GM21737 (cell line): ENCODE measurements around the gene TXNL4B.

Source experiments
- ATAC-seq: cut with Tn5 transposase; IDR thresholded peaks from one replicate; pipeline ENCODE4 v1.9.1; 2021; ENCODE audit warnings: mild to moderate bottlenecking, moderate library complexity; ENCODE audit not compliant: unreplicated experiment

The TXNL4B gene

DNA sequence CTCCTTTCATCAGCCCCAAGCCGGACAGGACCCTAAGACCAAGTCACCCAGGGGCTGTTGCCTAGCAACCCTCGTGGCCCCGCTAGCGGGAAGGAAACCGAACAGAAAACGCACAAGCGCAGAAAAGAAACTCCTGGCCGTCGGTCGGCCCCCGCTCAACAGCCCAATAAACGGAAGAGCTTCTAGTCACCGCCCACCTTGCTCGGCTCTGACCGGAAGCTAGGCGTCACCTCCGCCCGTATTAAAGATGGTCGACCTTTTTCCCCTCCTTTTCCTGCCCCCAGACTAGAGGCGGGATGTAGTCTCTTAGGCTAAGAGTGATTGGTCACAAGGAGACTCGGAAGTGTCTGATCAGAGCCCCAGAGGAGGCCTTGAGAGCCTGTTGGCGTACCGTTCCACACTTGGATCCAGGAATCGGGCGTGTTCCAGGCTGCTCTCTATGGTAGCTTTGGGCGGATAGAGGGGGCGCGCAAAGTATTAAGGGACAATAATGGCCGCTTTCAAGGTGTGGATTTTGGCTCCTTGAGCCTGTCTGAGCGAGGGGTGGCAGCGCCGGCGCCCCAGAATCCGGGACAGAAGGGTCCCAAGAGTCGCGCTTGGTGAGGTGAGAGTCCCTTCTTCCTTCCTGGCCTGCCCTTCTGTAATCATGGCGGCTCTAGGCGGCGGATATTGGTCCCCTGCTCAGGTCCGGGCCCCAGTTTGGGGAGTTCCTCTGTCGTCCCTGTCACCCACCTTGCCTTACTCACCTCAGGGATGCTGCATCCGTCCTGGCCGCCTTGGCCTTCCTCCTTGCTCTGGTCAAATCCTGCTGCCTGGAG is at the start of gene TXNL4B, which contains the start of gene DHX38:
Gene TXNL4B, minus strand, starts transcription at position 173 of the 818 bp plus-strand sequence. CDS start 2,871 bp downstream, outside the sequence.
Gene DHX38, plus strand, starts transcription at position 400 of the 818 bp plus-strand sequence. CDS start 2,311 bp downstream, outside the sequence.
- ATAC-seq, result peak; percentile 97

DNA sequence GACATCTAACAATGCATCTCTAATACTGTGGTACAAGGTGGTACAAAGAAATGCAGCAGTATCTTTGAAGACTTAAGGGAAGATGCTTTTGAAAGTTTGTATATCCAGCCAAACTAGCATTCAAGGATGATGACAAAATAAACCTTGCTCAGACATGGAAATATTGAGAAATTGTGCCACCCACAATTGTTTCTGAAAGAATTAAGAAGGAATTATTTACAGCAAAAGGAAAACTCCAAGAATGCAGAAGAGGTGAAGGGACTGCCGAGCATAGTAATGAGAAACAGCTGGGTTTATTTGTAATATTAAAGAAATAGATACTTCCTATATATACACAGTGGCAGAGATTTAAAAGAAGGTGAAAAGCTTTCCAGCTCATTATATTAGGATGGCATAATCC is 49.1 kb upstream of the TXNL4B start:
- no peak for ATAC-seq

DNA sequence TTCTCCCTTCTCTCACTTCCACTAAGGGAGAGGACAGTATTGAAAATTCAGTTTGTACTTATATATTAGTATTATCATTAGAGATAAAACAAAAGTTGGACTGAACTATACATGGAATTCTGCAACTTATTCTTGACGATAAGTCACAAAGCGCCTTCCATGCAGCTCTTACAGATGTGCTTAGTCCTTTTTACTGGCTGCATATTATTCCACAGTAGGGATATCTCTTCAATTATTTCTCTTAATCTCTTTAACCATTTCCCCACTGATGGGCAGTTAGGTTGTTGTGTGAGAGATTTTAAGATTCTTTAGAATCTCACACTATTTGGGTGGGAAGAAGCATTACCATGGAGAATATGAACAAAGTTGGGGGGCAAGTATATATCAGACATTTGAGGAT is 46.5 kb upstream of the TXNL4B start:
- no peak for ATAC-seq

DNA sequence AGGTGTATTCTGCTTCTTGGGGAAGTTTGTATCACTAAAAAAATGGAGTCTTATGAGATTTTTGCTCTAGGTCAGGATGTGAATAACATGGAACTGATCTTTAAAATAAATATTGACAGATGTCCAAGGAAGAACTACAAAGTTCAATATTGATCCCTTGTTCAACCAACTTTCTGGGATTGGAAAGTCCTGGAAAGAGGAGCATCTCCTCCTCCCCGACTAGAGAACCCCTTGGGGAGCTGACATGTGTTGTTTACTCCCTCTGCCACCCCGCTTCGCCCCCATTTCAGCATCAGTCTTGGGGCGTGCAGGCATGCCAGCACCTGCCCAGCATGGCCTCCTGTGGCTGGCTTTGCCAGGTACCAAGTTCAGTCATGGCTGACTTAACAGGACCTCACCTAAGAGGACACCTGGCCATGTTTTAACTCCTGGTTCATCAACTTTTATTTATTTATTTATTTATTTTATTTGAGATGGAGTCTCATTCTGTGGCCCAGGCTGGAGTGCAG is 44.7 kb upstream of the TXNL4B start:
- no peak for ATAC-seq

GRCh38 chr16:72137380-72138063 is 44.1 kb upstream of the TXNL4B start:
- ATAC-seq, result no peak

GRCh38 chr16:72134507-72134906 is 41.1 kb upstream of the TXNL4B start:
- no peak for ATAC-seq

GRCh38 chr16:72132726-72133125 is 39.3 kb upstream of the TXNL4B start:
- no peak for ATAC-seq

DNA sequence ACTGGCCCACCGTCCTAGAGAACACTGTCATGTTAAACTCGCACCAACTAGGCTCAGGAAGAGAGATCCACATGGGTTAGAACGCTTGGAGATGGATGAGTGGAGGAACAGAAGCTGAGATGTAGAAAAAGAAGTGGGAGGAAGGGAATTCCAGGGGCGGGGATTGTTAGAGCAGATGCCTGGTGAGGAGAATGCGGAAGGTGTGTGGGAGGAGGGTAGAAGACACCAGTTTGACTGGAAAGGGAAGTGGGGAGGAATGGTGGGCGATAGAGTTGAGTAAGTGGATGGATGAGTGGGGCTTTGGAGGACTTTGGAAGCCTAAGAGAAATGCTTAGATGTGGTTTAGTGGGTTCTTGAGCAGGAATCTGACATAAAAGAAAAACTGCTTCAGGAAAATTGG is 37.6 kb upstream of the TXNL4B start:
- ATAC-seq, result no peak

DNA sequence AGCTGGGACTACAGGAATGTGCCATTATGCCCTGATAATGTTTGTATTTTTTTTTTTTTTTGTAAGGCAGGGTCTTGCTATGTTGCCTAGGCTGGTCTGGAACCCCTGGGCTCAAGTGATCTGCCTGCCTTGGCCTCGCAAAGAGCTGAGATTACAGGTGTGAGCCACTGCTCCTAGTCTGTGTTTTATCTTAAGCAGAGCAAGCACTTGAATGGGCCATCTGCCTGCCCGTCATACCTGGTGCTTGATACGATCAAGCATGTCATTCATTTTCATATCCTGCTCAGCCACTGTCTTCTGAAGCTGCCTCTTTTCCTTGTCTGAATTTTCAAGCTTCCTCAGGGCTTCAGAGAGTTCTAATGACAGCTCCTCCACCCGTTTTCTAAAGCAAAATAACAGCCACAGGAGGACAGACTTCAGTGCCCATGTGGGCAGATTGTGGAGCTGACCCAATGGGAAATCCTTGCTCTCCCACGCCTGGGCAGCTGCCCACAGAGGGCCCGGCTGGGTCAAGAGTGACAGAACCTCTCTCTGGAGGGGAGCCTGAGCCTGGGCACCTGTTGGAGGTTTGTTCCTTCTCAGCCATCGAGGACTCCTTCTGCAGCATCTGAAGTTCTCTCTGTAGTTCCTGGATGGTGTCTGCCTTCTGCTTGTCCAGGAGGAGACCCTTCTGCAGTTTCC is 36.7 kb upstream of the TXNL4B start:
- ATAC-seq, result no peak

- ATAC-seq, result no peak
These were observed 35.3 kb upstream of the TXNL4B start for GRCh38 chr16:72128701-72129100.

- no peak for ATAC-seq
These were observed 33.0 kb upstream of the TXNL4B start for GRCh38 chr16:72126429-72126765.

- ATAC-seq, result no peak
These were observed 32.4 kb upstream of the TXNL4B start for GRCh38 chr16:72125635-72126428.

DNA sequence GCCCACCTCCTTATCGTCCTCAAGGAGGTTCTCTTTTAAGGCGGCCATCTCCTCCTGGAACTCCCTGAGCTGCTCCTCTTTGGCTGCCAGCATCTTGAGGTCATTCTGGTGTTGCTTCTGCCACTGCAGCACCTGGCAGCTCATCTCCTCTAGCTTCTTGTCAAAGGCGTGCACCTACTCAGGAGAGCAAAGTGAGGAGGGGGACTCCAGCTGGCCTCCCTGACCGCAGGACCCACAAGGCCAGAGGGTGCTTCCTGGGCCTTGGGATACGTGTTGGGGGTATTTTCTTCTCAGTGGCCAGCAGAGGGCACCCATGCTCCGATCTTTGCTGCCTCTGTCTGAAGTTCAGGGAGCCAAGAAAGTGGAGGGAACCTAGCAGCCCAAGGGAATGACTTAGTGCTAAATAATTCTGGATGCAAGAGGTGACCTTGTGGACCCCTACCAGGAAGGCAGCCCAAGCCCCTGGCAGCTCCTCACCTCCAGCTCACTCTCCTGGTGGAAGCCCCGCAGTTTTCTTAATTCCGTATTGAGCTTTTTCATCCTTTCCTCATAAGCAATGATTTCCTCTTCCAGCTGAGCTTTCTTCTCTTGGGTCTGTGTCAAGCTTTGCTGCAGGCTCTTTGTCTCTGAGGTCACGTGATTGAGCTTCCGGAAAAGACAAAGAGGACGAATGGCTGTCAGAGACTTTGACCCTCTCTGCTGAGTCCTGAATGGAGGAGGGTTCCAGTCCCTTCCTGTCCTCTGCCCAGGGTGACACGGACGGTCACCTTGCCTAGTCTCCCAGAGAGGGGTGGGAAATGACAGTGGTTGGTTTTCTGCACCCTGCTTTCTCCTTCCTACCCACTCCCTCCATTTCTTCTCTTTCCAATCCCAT is 31.6 kb upstream of the TXNL4B start:
- ATAC-seq, result no peak

GRCh38 chr16:72124148-72124547 is 30.7 kb upstream of the TXNL4B start:
- no peak for ATAC-seq

- no peak for ATAC-seq
These were observed 30.0 kb upstream of the TXNL4B start for GRCh38 chr16:72123426-72123825.

- ATAC-seq, result no peak
These were observed 29.5 kb upstream of the TXNL4B start for GRCh38 chr16:72122916-72123315.

- no peak for ATAC-seq
These were observed 28.9 kb upstream of the TXNL4B start for GRCh38 chr16:72122308-72122707.

GRCh38 chr16:72120026-72120425 is 26.6 kb upstream of the TXNL4B start:
- no peak for ATAC-seq

- no peak for ATAC-seq
These were observed 20.2 kb upstream of the TXNL4B start for GRCh38 chr16:72113616-72113945.
